ENCODE measurements around the gene MORN5. TPM values are rescaled to one million over a fixed set of nuclear protein-coding genes. Genes with fewer than 3 reads are reported as not detected.

MORN5 gene
- total and polyA plus RNA-seq, 9 of the 15 experiments (the other 6 are each of a cell fraction or from before 2014, with no cell fraction given), result not detected

DNA sequence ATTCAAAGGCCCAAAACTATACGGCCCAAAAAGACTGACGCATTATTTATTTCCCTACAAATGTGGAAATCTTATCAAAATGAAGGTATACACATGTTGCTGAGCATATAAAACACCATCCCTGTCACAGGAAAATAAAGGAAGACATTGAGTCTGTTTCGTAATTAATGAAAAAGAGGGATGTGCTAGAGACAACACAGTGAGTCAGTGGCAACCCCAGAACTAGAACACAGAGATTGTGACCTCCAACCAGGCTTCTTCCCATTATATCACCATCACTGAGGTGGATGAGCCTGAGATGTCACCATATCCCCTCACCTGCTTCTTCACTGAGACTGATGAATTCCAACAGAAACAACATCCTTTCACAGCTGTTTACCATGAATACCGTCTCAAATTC, 3.9 kb upstream of the MORN5 start:
- WGBS (ENCODE audit: insufficient coverage, low coverage, missing lambda C conversion rate), result 94% methylated on average over 4 of the region's 4 CpGs
- no peak overlapping the region for H2AFZ ChIP-seq (ENCODE audit: low read depth, low read length)
- no peak overlapping the region for H3K4me2 ChIP-seq (ENCODE audit: insufficient read depth, low read length)
- FAIRE-seq, result no peak
- no peak overlapping the region for H3K9ac ChIP-seq (ENCODE audit: insufficient read depth in 1 of 2, low read depth in 2 of 2, low read length in 2 of 2)
- no peaks in the 10 kb centered on the region; a peak in 1 of 5 replicates for H3K27me3 ChIP-seq (ENCODE audit: control insufficient read depth in 2 of 2, insufficient read depth in 2 of 2, low read length in 2 of 2)
- peaks cover 4% of the 10 kb centered on the region; the same call in 1 of the 2 replicates for H4K20me1 ChIP-seq (replicated peaks; ENCODE audit: control insufficient read depth, insufficient read depth, low read length)
- peaks cover 45% of the 10 kb centered on the region for H3K36me3 ChIP-seq (ENCODE audit: control insufficient read depth, insufficient read depth, low read length)
- ChIA-PET CTCF (ENCODE audit: low intra/inter-chr PET ratio) (no interaction called here), POLR2A (interaction anchor here (0.7 to 1.9 kb wide), 3 partner anchors 10 to 1199 kb away, joined by 3 to 5 read pairs (median 3); no protein-coding TSS in a partner anchor)
- H3K27ac ChIP-seq (ENCODE audit: extremely low read depth, low read depth, low read length), result no peak overlapping the region
- intact Hi-C loops (cut with micrococcal nuclease) (loop anchor here (5.0 kb wide), 2 partner anchors 57 to 107 kb away; partner anchors contain the start of genes MRRF and RBM18), in situ Hi-C loops (cut with MboI) (no loop called here)
- H3K4me3 ChIP-seq, result no peak overlapping the region
- no peaks in the 10 kb centered on the region for H3K9me3 ChIP-seq (replicated peaks; ENCODE audit: control insufficient read depth, insufficient read depth, low read depth, low read length)
- H3K79me2 ChIP-seq (ENCODE audit: control insufficient read depth, insufficient read depth, low read length), result peaks cover 82% of the 10 kb centered on the region
- no TSS peak for BruUV-seq (replicated peaks)
- H3K4me1 ChIP-seq (replicated peaks in 1 of 2; ENCODE audit: control insufficient read depth in 2 of 2, insufficient read depth in 2 of 2, low read length in 2 of 2), result peaks cover 8 to 11% of the 10 kb centered on the region in 2 experiments; a peak in 4 of 5 replicates
- TF ChIP-seq, protein P1, sequence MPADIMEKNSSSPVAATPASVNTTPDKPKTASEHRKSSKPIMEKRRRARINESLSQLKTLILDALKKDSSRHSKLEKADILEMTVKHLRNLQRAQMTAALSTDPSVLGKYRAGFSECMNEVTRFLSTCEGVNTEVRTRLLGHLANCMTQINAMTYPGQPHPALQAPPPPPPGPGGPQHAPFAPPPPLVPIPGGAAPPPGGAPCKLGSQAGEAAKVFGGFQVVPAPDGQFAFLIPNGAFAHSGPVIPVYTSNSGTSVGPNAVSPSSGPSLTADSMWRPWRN (IDR thresholded peaks at IDR 0.05; ENCODE audit: low read depth), result no peak
- TF ChIP-seq, protein P2, sequence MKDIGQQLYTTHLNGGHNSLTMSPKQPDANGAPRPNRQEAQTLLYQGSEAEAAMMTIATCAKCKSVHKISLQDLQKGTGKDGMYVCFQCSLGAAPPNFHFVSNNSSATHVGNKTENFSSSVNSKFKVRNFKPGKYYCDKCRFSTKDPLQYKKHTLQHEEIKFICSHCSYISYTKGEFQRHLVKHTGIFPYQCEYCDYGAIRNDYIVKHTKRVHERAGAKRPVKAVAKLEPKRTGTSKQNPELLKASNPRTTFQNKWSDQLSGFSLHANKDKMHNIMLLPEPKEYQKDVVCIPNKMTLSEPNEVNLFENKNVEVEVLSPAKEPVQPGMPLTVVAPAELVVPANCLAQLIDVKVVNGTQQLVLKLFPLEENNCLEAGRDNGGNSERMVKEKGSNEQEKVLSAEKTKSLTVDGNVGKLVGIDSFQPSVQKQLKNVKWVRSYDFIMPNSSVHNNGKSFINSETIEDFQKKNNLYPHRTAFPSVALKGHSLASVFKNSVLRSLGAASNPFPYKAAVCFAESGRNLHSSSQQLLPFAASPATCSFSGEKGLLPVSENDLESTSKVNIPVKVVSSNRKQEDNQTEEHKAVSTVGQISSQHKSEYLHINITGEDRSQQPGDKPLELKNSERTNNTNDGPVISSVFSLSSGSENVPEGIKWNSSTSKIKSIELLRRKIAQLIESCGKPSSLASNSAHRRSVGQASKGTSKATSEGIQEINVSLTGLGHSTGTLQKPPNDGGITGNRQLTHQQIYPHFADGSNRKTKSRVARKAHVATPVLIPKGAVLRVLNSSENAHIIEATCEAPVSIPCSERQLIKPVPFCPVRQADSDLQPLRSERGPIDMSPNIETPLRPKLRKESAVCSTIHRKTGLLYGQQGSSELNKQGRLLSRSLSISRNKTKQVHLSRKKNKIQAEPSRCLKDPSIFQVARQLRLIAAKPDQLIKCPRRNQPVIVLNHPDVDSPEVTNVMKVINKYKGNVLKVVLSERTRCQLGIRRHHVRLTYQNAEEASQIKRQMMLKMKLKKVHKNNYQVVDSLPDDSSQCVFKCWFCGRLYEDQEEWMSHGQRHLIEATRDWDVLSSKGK (CRISPR knock-in tag; IDR thresholded peaks at IDR 0.05), result no peak
- TF ChIP-seq ZNF57 (CRISPR knock-in tag; IDR thresholded peaks at IDR 0.05), result no peak
- no peak for TF ChIP-seq NCOA4 (IDR thresholded peaks at IDR 0.05; ENCODE audit: partially characterized antibody)
- TF ChIP-seq CBX5 (IDR thresholded peaks at IDR 0.05; ENCODE audit: borderline replicate concordance, low read depth), result no peak
- TF ChIP-seq TCF7 (IDR thresholded peaks at IDR 0.05; ENCODE audit: borderline replicate concordance), result no peak
- TF ChIP-seq POLR3A (IDR thresholded peaks at IDR 0.05; ENCODE audit: borderline replicate concordance, extremely low read depth, insufficient read depth, insufficient read length), result no peak
- TF ChIP-seq, protein P3, sequence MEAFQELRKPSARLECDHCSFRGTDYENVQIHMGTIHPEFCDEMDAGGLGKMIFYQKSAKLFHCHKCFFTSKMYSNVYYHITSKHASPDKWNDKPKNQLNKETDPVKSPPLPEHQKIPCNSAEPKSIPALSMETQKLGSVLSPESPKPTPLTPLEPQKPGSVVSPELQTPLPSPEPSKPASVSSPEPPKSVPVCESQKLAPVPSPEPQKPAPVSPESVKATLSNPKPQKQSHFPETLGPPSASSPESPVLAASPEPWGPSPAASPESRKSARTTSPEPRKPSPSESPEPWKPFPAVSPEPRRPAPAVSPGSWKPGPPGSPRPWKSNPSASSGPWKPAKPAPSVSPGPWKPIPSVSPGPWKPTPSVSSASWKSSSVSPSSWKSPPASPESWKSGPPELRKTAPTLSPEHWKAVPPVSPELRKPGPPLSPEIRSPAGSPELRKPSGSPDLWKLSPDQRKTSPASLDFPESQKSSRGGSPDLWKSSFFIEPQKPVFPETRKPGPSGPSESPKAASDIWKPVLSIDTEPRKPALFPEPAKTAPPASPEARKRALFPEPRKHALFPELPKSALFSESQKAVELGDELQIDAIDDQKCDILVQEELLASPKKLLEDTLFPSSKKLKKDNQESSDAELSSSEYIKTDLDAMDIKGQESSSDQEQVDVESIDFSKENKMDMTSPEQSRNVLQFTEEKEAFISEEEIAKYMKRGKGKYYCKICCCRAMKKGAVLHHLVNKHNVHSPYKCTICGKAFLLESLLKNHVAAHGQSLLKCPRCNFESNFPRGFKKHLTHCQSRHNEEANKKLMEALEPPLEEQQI (IDR thresholded peaks at IDR 0.05), result no peak
- no peak for TF ChIP-seq POLR2AphosphoS2 (IDR thresholded peaks at IDR 0.05; ENCODE audit: low read length)
- TF ChIP-seq ZSCAN29 (IDR thresholded peaks at IDR 0.05), result no peak
- TF ChIP-seq KAT2B (IDR thresholded peaks at IDR 0.05; ENCODE audit: low read depth, low read length), result no peak
- TF ChIP-seq, protein P4, sequence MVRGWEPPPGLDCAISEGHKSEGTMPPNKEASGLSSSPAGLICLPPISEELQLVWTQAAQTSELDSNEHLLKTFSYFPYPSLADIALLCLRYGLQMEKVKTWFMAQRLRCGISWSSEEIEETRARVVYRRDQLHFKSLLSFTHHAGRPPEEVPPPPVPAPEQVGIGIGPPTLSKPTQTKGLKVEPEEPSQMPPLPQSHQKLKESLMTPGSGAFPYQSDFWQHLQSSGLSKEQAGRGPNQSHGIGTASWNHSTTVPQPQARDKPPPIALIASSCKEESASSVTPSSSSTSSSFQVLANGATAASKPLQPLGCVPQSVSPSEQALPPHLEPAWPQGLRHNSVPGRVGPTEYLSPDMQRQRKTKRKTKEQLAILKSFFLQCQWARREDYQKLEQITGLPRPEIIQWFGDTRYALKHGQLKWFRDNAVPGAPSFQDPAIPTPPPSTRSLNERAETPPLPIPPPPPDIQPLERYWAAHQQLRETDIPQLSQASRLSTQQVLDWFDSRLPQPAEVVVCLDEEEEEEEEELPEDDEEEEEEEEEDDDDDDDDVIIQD (CRISPR knock-in tag; IDR thresholded peaks at IDR 0.05), result no peak
- TF ChIP-seq EGR1 (conservative IDR thresholded peaks at IDR 0.05), result no peak
- TF ChIP-seq ADNP (tag; IDR thresholded peaks at IDR 0.05), result no peak
- DNase-seq (ENCODE audit: extremely low read depth in 1 of 4, low spot score in 3 of 4), result no peak
- H3K9me1 ChIP-seq (ENCODE audit: control insufficient read depth, insufficient read depth, low read length), result no peaks in the 10 kb centered on the region
- ATAC-seq, result no peak

Data from K562 (cell line).